GM23248 (cell line): ENCODE data around the gene HLA-DOA.

Experiments used
- EZH2 ChIP-seq: fragments of 200-600 bp; sonication (generic); IDR thresholded peaks from 2 replicates; pipeline ENCODE4 v1.6.1; 2018; ENCODE audit warnings: antibody characterized with exemption, mild to moderate bottlenecking; ENCODE audit not compliant: insufficient read depth, poor library complexity, severe bottlenecking
- EZH2phosphoT487 ChIP-seq: fragments of 200-600 bp; sonication (generic); IDR thresholded peaks from 2 replicates; pipeline ENCODE4 v1.6.1; 2018; ENCODE audit warnings: antibody characterized with exemption, moderate library complexity, mild to moderate bottlenecking, low read depth; ENCODE audit not compliant: insufficient read depth

DNA sequence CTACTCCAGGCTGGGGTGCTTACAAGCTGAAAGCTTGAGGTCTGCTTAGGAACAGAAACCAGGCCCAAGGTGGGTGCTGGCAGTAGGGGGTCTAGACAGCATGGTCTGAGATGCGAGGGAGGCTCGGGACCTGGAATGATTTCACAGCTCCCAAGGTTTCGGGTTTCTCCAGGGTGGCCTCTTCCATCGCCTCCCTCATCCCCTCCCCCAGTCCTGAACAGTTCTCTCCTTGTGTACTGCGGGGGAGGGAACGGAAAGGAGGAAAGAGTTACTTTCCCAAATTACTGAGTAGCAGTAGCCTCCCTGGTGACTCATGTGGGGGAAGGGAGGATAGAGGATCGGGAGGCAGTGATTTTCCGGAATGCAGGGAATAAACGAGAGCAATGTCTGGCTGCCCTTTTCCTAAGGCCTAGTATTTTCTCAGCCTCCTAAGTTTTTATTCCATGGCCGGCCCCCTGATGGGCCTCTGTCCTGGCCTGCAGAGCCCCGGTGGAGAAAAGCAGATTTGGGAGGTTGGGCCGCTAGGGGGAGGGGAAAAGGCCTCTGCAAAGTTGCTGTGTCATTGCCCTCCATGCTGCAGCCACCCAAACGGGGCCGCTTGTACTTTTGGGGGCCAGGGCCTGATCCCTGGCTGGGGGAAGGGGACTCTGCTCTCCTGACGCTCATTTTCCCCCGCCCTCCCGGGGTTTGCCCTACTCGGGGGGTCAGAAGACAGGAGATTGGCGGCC, 39.5 kb downstream of the HLA-DOA start:
- no peak for TF ChIP-seq EZH2
- TF ChIP-seq EZH2phosphoT487 = no peak
